H9 (cell line): Measurements from ENCODE around the gene RPL22L1. TPM values are rescaled to one million over a fixed set of nuclear protein-coding genes. Genes with fewer than 3 reads are reported as not detected.

Experiments used
- DNase-seq: peaks from one replicate; pipeline ENCODE4 v3.0.0-alpha.2; 2017
- H2AFZ ChIP-seq: one replicate; pipeline ENCODE4 v1.6.1; 2013; ENCODE audit warnings: mild to moderate bottlenecking, low read length, control low read depth, moderate library complexity
- H2AK5ac ChIP-seq: 2 replicates; pipeline ENCODE4 v1.6.1; 2013; ENCODE audit warnings: low read length, control low read depth, mixed read lengths; ENCODE audit not compliant: insufficient read length
- H2BK120ac ChIP-seq: one replicate; pipeline ENCODE4 v1.6.1; 2013; ENCODE audit warnings: low read depth, mild to moderate bottlenecking, low read length, control low read depth, inconsistent platforms; ENCODE audit not compliant: poor library complexity, severe bottlenecking
- H2BK12ac ChIP-seq: 2 replicates; pipeline ENCODE4 v1.6.1; 2013; ENCODE audit warnings: low read length, control low read depth, mixed read lengths, low read depth; ENCODE audit not compliant: insufficient read length
- H2BK15ac ChIP-seq: 2 replicates; pipeline ENCODE4 v1.6.1; 2013; ENCODE audit warnings: low read depth, low read length, control low read depth
- H2BK20ac ChIP-seq: one replicate; pipeline ENCODE4 v1.6.1; 2013; ENCODE audit warnings: low read depth, mild to moderate bottlenecking, low read length, control low read depth, inconsistent platforms; ENCODE audit not compliant: poor library complexity, severe bottlenecking
- H2BK5ac ChIP-seq: 2 replicates; pipeline ENCODE4 v1.6.1; 2013; ENCODE audit warnings: low read length, control low read depth, mixed read lengths; ENCODE audit not compliant: insufficient read length
- H3K14ac ChIP-seq: 2 replicates; pipeline ENCODE4 v1.6.1; 2013; ENCODE audit warnings: low read length, control low read depth; ENCODE audit not compliant: insufficient read depth
- H3K18ac ChIP-seq: 2 replicates; pipeline ENCODE4 v1.6.1; 2013; ENCODE audit warnings: low read depth, mild to moderate bottlenecking, mixed read lengths, low read length, control low read depth; ENCODE audit not compliant: insufficient read length
- H3K23ac ChIP-seq: 2 replicates; pipeline ENCODE4 v1.6.1; 2013; ENCODE audit warnings: low read length, control low read depth, mixed read lengths, low read depth; ENCODE audit not compliant: insufficient read length
- H3K23me2 ChIP-seq: 2 replicates; pipeline ENCODE4 v1.6.1; 2013; ENCODE audit warnings: low read depth, mild to moderate bottlenecking, mixed read lengths, low read length, control low read depth; ENCODE audit not compliant: insufficient read length, poor library complexity, severe bottlenecking
- H3K27ac ChIP-seq: 2 replicates; pipeline ENCODE4 v1.5.1; 2013; ENCODE audit warnings: low read length, control low read depth, mixed read lengths, low read depth; ENCODE audit not compliant: insufficient read length
- H3K27me3 ChIP-seq: 2 replicates; pipeline ENCODE4 v1.6.1; 2013; ENCODE audit warnings: low read length, control low read depth, inconsistent platforms; ENCODE audit not compliant: insufficient read depth
- H3K4ac ChIP-seq: 2 replicates; pipeline ENCODE4 v1.6.1; 2013; ENCODE audit warnings: low read depth, mild to moderate bottlenecking, control low read depth, inconsistent platforms, low read length, moderate library complexity
- H3K4me1 ChIP-seq: 2 replicates; pipeline ENCODE4 v1.6.1; 2013; ENCODE audit warnings: low read length, control low read depth, inconsistent platforms; ENCODE audit not compliant: insufficient read depth
- H3K4me2 ChIP-seq: 2 replicates; pipeline ENCODE4 v1.6.1; 2013; ENCODE audit warnings: low read length, control low read depth, mixed read lengths; ENCODE audit not compliant: insufficient read length, insufficient read depth
- H3K56ac ChIP-seq: 2 replicates; pipeline ENCODE4 v1.6.1; 2013; ENCODE audit warnings: low read depth, mild to moderate bottlenecking, mixed read lengths, low read length, control low read depth; ENCODE audit not compliant: insufficient read length
- H3K79me1 ChIP-seq: 2 replicates; pipeline ENCODE4 v1.6.1; 2013; ENCODE audit warnings: low read depth, mild to moderate bottlenecking, moderate library complexity, low read length, control low read depth, inconsistent platforms; ENCODE audit not compliant: insufficient read depth, poor library complexity, severe bottlenecking
- H3K79me2 ChIP-seq: 2 replicates; pipeline ENCODE4 v1.6.1; 2013; ENCODE audit warnings: low read length, control low read depth, inconsistent platforms; ENCODE audit not compliant: insufficient read depth
- H3K9ac ChIP-seq: 2 replicates; pipeline ENCODE4 v1.6.1; 2013; ENCODE audit warnings: low read length, control low read depth, mixed read lengths; ENCODE audit not compliant: insufficient read length; ENCODE audit errors: extremely low read depth
- H3K9me3 ChIP-seq: one replicate; pipeline ENCODE4 v1.6.1; 2013; ENCODE audit warnings: low read depth, low read length, inconsistent platforms; ENCODE audit not compliant: control insufficient read depth
- H3T11ph ChIP-seq: one replicate; pipeline ENCODE4 v1.6.1; 2013; ENCODE audit warnings: mild to moderate bottlenecking, low read length, control low read depth, inconsistent platforms
- H4K20me1 ChIP-seq: one replicate; pipeline ENCODE4 v1.6.1; 2013; ENCODE audit not compliant: control insufficient read depth, insufficient read length, insufficient read depth
- H4K5ac ChIP-seq: 2 replicates; pipeline ENCODE4 v1.6.1; 2013; ENCODE audit warnings: low read depth, mild to moderate bottlenecking, mixed read lengths, low read length, control low read depth; ENCODE audit not compliant: insufficient read length
- H4K8ac ChIP-seq: replicated peaks from 2 replicates; pipeline ENCODE4 v1.6.1; 2013; ENCODE audit warnings: low read length, control low read depth, mixed read lengths, low read depth; ENCODE audit not compliant: insufficient read length
- H4K91ac ChIP-seq: 2 replicates; pipeline ENCODE4 v1.6.1; 2013; ENCODE audit warnings: low read depth, mild to moderate bottlenecking, moderate library complexity, mixed read lengths, low read length, control low read depth; ENCODE audit not compliant: insufficient read length
- H3K27ac Mint-ChIP-seq, 3 experiments: 2 replicates in 2 of 3; 3 replicates in 1 of 3; pipeline ENCODE4 v1.8.0; 2020 to 2021; ENCODE audit warnings: mixed read lengths in 3 of 3, mild to moderate bottlenecking in 1 of 3, moderate library complexity in 1 of 3
- H3K27me3 Mint-ChIP-seq: 2 replicates; pipeline ENCODE4 v1.8.0; 2021; ENCODE audit warnings: low read depth, mild to moderate bottlenecking, moderate library complexity, mixed read lengths
- H3K36me3 Mint-ChIP-seq, 3 experiments: 2 replicates in 2 of 3; 3 replicates in 1 of 3; pipeline ENCODE4 v1.8.0; 2020 to 2021; ENCODE audit warnings: low read depth in 3 of 3, mixed read lengths in 3 of 3; ENCODE audit not compliant: insufficient read depth in 1 of 3
- H3K4me1 Mint-ChIP-seq, 2 experiments: 2 replicates each; pipeline ENCODE4 v1.8.0; 2020; ENCODE audit warnings: mixed read lengths in 2 of 2
- H3K4me3 Mint-ChIP-seq, 2 experiments: 2 replicates in 1 of 2; 3 replicates in 1 of 2; pipeline ENCODE4 v1.8.0; 2020 to 2021; ENCODE audit warnings: mild to moderate bottlenecking in 2 of 2, mixed read lengths in 2 of 2, moderate library complexity in 1 of 2
- H3K9me3 Mint-ChIP-seq, 2 experiments: 2 replicates in 1 of 2; 3 replicates in 1 of 2; pipeline ENCODE4 v1.8.0; 2020; ENCODE audit warnings: mild to moderate bottlenecking in 2 of 2, mixed read lengths in 2 of 2, moderate library complexity in 1 of 2
- WGBS: extraction: QIAGEN DNeasy Blood & Tissue Kit; methylation state at CpG from one replicate; pipeline ENCODE4 v1.1.7; 2013; ENCODE audit warnings: missing lambda C conversion rate, low lambda C conversion rate, mixed read lengths; ENCODE audit not compliant: insufficient read length; ENCODE audit errors: extremely low coverage; 5-methylcytosine and 5-hydroxymethylcytosine counted together
- total RNA-seq: library from RNA; stranded (reverse); gene quantifications from 2 replicates; pipeline ENCODE4 v1.2.1, GENCODE V29; 2021
- TF ChIP-seq, protein P1 (sequence below): fragments of 200-600 bp; sonication (generic); conservative IDR thresholded peaks from 3 replicates; pipeline ENCODE4 v1.8.0; 2021; ENCODE audit warnings: antibody characterized with exemption, mild to moderate bottlenecking

Gene RPL22L1
- total RNA-seq, 1 experiment from 2014 or later: 100 TPM

DNA sequence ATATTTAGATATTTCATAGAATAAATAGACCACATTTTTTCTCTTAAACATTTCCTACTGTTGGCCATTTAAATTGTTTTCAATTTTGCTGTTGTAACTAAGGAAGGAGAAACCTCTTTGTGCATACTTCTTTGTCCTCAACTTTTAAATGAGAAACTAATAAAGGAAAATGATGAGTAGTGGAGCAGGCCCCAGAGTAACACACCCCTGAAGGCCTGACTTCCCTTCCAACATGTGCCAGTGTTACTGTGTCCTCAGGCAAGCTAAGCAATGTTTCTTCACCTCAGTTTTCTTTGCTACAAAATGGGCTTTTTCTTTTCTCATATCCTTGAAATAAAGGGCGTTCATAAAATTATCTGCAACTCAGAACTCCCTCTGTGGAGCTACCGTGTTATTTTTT is 53.7 kb downstream of the RPL22L1 start:
- DNase-seq: no peak
- no peak overlapping the region for H2BK15ac ChIP-seq
- Mint-ChIP-seq H3K27me3 (peaks cover 12% of the 10 kb centered on the region), H3K27ac (no peak overlapping the region), H3K9me3 (no peaks in the 10 kb centered on the region), H3K4me3 (no peak overlapping the region), H3K4me1 (peaks cover 77 to 78% of the 10 kb centered on the region in 2 experiments), H3K36me3 (no peaks in the 10 kb centered on the region)
- no peaks in the 10 kb centered on the region for H3K23me2 ChIP-seq
- no peak overlapping the region for H3K23ac ChIP-seq
- no peak overlapping the region for H2AFZ ChIP-seq
- no peak overlapping the region for H3K14ac ChIP-seq
- no peak overlapping the region for H4K5ac ChIP-seq
- H2AK5ac ChIP-seq: no peak overlapping the region
- TF ChIP-seq, protein P1, sequence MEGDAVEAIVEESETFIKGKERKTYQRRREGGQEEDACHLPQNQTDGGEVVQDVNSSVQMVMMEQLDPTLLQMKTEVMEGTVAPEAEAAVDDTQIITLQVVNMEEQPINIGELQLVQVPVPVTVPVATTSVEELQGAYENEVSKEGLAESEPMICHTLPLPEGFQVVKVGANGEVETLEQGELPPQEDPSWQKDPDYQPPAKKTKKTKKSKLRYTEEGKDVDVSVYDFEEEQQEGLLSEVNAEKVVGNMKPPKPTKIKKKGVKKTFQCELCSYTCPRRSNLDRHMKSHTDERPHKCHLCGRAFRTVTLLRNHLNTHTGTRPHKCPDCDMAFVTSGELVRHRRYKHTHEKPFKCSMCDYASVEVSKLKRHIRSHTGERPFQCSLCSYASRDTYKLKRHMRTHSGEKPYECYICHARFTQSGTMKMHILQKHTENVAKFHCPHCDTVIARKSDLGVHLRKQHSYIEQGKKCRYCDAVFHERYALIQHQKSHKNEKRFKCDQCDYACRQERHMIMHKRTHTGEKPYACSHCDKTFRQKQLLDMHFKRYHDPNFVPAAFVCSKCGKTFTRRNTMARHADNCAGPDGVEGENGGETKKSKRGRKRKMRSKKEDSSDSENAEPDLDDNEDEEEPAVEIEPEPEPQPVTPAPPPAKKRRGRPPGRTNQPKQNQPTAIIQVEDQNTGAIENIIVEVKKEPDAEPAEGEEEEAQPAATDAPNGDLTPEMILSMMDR: no peak
- no peak overlapping the region for H4K91ac ChIP-seq
- no peak overlapping the region for H3K27ac ChIP-seq
- H3K9ac ChIP-seq: no peak overlapping the region
- no peaks in the 10 kb centered on the region for H3K9me3 ChIP-seq
- no CpG with 5 or more reads among the region's 2 CpGs for WGBS
- H3K79me1 ChIP-seq: no peaks in the 10 kb centered on the region
- H2BK12ac ChIP-seq: no peak overlapping the region
- no peaks in the 10 kb centered on the region for H4K20me1 ChIP-seq
- H3T11ph ChIP-seq: no peak overlapping the region
- no peak overlapping the region for H4K8ac ChIP-seq
- no peaks in the 10 kb centered on the region for H3K79me2 ChIP-seq
- no peak overlapping the region for H2BK5ac ChIP-seq
- no peak overlapping the region for H2BK20ac ChIP-seq
- H3K56ac ChIP-seq: no peak overlapping the region
- no peak overlapping the region for H3K4ac ChIP-seq
- no peak overlapping the region for H3K18ac ChIP-seq
- no peaks in the 10 kb centered on the region for H3K27me3 ChIP-seq
- no peak overlapping the region for H3K4me2 ChIP-seq
- H3K4me1 ChIP-seq: peaks cover 27% of the 10 kb centered on the region
- no peak overlapping the region for H2BK120ac ChIP-seq
